Measurements from ENCODE around the gene SLC7A5.

SLC7A5 gene

DNA sequence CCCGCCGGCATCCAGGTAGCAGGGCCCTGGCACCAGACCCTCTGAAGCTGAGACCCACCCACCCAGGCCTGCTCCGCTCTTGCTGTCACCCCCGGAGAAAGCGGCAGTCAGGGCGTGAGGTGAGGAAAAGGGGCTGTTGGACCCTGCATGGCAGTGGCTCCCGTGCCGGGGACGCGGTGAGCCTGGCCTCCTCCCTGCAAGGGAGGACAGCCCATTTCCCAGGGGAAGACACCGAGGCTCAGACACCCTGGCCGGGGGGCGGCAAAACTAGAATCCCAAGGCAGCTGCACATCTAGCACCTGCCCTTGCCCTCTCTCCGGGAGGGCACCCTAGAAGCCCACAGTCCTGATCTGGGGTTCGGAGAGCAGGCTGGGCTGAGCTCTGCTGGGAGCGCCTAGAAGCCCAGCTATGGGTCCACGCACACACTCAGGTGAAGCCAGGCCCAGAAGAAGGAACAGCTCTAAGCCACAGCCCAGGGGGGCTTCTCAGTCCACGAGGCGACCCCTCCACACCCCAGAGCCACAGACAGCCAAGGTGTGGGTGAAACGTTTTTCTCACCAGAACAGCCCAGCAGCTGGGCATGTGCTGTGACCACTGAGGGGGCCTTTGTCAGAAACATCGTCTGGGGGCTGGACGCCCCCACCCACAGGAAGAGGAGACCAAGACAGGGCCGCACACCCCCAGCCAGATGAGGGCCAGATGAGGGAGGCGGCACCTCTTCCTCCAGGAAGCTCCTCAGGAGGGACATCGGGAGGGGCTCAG is 22.4 kb downstream of the SLC7A5 start:
- H3K9ac ChIP-seq (ENCODE audit: low read depth, low read length): no peak overlapping the region
- H3K9me3 ChIP-seq (ENCODE audit: control insufficient read depth, insufficient read depth, low read length): no peaks in the 10 kb centered on the region
- H3K4me3 ChIP-seq (ENCODE audit: low read depth, low read length): no peak overlapping the region
- H3K36me3 ChIP-seq (ENCODE audit: control insufficient read depth, insufficient read depth, low read length): peaks cover 37% of the 10 kb centered on the region
- no peaks in the 10 kb centered on the region for H3K27me3 ChIP-seq (ENCODE audit: control insufficient read depth, insufficient read depth, low read length)
- H3K4me1 ChIP-seq (ENCODE audit: control insufficient read depth, insufficient read depth, low read length): no peaks in the 10 kb centered on the region

GRCh38 chr16:87845807-87846619 is 23.3 kb downstream of the SLC7A5 start:
- no peaks in the 10 kb centered on the region for H3K4me1 ChIP-seq (ENCODE audit: control insufficient read depth, insufficient read depth, low read length)
- H3K9me3 ChIP-seq (ENCODE audit: control insufficient read depth, insufficient read depth, low read length): no peaks in the 10 kb centered on the region
- H3K36me3 ChIP-seq (ENCODE audit: control insufficient read depth, insufficient read depth, low read length): peaks cover 39% of the 10 kb centered on the region
- H3K4me3 ChIP-seq (ENCODE audit: low read depth, low read length): no peak overlapping the region
- no peaks in the 10 kb centered on the region for H3K27me3 ChIP-seq (ENCODE audit: control insufficient read depth, insufficient read depth, low read length)
- H3K9ac ChIP-seq (ENCODE audit: low read depth, low read length): no peak overlapping the region

GRCh38 chr16:87845213-87845612 is 24.1 kb downstream of the SLC7A5 start:
- peaks cover 32% of the 10 kb centered on the region for H3K36me3 ChIP-seq (ENCODE audit: control insufficient read depth, insufficient read depth, low read length)
- H3K4me1 ChIP-seq (ENCODE audit: control insufficient read depth, insufficient read depth, low read length): no peaks in the 10 kb centered on the region
- H3K27me3 ChIP-seq (ENCODE audit: control insufficient read depth, insufficient read depth, low read length): no peaks in the 10 kb centered on the region
- no peaks in the 10 kb centered on the region for H3K9me3 ChIP-seq (ENCODE audit: control insufficient read depth, insufficient read depth, low read length)
- H3K9ac ChIP-seq (ENCODE audit: low read depth, low read length): no peak overlapping the region
- H3K4me3 ChIP-seq (ENCODE audit: low read depth, low read length): no peak overlapping the region

DNA sequence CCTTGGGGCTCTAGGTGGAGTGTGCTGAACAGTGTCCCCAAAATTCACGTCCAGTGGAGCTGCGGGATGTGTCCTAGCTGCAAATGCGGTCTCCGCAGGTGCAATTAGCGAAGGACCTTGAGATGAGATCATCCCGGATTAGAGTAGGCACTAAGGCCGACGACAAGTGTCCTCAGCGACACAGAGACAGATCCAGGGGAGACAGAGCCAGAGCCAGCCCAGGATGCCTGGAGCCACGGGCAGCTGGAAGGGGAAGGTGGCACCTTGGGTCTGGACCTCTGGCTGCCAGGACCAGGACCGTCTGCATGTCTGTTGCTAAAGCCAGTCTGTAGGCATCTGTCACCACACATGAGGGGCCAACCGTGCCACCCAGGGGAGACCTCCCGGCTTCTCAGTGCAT is 24.5 kb downstream of the SLC7A5 start:
- Histone ChIP-seq H3K36me3 (ENCODE audit: control insufficient read depth, insufficient read depth, low read length) (peaks cover 33% of the 10 kb centered on the region), H3K9me3 (ENCODE audit: control insufficient read depth, insufficient read depth, low read length) (no peaks in the 10 kb centered on the region), H3K4me3 (ENCODE audit: low read depth, low read length) (no peak overlapping the region), H3K27me3 (ENCODE audit: control insufficient read depth, insufficient read depth, low read length) (no peaks in the 10 kb centered on the region), H3K4me1 (ENCODE audit: control insufficient read depth, insufficient read depth, low read length) (no peaks in the 10 kb centered on the region), H3K9ac (ENCODE audit: low read depth, low read length) (no peak overlapping the region)

GRCh38 chr16:87844120-87844733 is 25.1 kb downstream of the SLC7A5 start:
- H3K4me1 ChIP-seq (ENCODE audit: control insufficient read depth, insufficient read depth, low read length): no peaks in the 10 kb centered on the region
- no peaks in the 10 kb centered on the region for H3K27me3 ChIP-seq (ENCODE audit: control insufficient read depth, insufficient read depth, low read length)
- H3K9me3 ChIP-seq (ENCODE audit: control insufficient read depth, insufficient read depth, low read length): no peaks in the 10 kb centered on the region
- H3K9ac ChIP-seq (ENCODE audit: low read depth, low read length): no peak overlapping the region
- no peak overlapping the region for H3K4me3 ChIP-seq (ENCODE audit: low read depth, low read length)
- peaks cover 39% of the 10 kb centered on the region for H3K36me3 ChIP-seq (ENCODE audit: control insufficient read depth, insufficient read depth, low read length)

DNA sequence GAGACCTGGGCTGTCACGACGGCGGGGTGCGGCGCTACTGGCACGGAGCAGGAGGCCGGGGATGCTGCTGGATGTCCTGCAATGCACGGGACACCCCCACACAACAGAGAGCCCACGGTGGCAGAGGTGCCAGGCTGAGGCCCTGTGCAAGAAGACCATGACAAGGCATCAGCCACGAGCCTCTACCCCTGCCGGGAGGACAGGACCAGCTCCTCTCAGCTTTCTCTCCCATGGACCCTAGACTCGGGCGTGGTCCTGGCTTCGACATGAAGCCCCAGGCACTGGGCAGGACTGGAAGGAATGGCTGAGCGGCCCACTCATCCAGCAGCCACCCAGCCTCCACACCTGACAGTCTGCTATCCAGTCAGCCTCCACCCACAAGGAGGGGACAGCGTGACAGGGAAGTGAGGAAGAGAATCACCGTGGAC is 25.6 kb downstream of the SLC7A5 start:
- H3K4me1 ChIP-seq (ENCODE audit: control insufficient read depth, insufficient read depth, low read length): no peaks in the 10 kb centered on the region
- no peaks in the 10 kb centered on the region for H3K27me3 ChIP-seq (ENCODE audit: control insufficient read depth, insufficient read depth, low read length)
- no peak overlapping the region for H3K4me3 ChIP-seq (ENCODE audit: low read depth, low read length)
- H3K36me3 ChIP-seq (ENCODE audit: control insufficient read depth, insufficient read depth, low read length): peaks cover 40% of the 10 kb centered on the region
- no peaks in the 10 kb centered on the region for H3K9me3 ChIP-seq (ENCODE audit: control insufficient read depth, insufficient read depth, low read length)
- no peak overlapping the region for H3K9ac ChIP-seq (ENCODE audit: low read depth, low read length)

DNA sequence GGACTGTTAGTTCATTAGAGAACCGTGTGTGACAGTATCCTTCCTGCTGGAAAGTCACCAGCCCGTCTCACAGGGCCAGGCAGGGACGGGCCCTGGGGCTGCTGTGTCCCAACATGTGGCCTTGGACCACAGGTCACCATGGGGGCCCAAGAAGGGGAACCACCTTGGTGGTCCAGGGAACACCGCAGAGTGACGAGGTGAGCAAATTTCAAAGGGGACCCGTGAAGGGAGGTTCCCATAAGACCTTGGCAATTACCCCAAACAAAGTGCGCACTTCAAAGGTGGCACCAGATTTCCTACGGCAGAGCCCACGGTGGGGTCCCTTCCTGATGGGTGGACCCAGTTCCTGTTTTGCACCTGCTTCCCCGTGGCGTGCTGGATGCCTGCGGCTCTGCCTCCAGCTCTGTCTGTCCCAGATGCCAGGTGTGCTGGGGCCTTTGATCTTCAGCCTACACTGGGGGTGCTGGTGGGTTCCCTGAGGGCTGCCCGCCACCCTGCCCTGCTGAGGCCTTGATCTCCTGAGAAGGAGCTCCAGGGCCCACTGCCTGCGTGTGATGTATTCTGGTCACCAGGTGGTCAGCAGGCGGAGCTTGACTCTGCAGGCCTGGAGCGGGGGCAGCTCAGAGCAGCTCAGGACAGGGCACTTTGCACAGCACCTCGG is 27.0 kb downstream of the SLC7A5 start:
- Histone ChIP-seq H3K9ac (ENCODE audit: low read depth, low read length) (no peak overlapping the region), H3K4me1 (ENCODE audit: control insufficient read depth, insufficient read depth, low read length) (no peaks in the 10 kb centered on the region), H3K9me3 (ENCODE audit: control insufficient read depth, insufficient read depth, low read length) (no peaks in the 10 kb centered on the region)

GRCh38 chr16:87841340-87842208 is 27.7 kb downstream of the SLC7A5 start:
- H3K9me3 ChIP-seq (ENCODE audit: control insufficient read depth, insufficient read depth, low read length): no peaks in the 10 kb centered on the region
- H3K36me3 ChIP-seq (ENCODE audit: control insufficient read depth, insufficient read depth, low read length): peaks cover 55% of the 10 kb centered on the region
- H3K4me3 ChIP-seq (ENCODE audit: low read depth, low read length): no peak overlapping the region
- H3K4me1 ChIP-seq (ENCODE audit: control insufficient read depth, insufficient read depth, low read length): no peaks in the 10 kb centered on the region
- no peaks in the 10 kb centered on the region for H3K27me3 ChIP-seq (ENCODE audit: control insufficient read depth, insufficient read depth, low read length)
- H3K9ac ChIP-seq (ENCODE audit: low read depth, low read length): no peak overlapping the region

More for the DNA sequence above, 27.0 kb downstream of the SLC7A5 start:
- H3K4me3 ChIP-seq (ENCODE audit: low read depth, low read length): no peak overlapping the region
- H3K27me3 ChIP-seq (ENCODE audit: control insufficient read depth, insufficient read depth, low read length): no peaks in the 10 kb centered on the region
- peaks cover 49% of the 10 kb centered on the region for H3K36me3 ChIP-seq (ENCODE audit: control insufficient read depth, insufficient read depth, low read length)

- peaks cover 65% of the 10 kb centered on the region for H3K36me3 ChIP-seq (ENCODE audit: control insufficient read depth, insufficient read depth, low read length)
- no peaks in the 10 kb centered on the region for H3K9me3 ChIP-seq (ENCODE audit: control insufficient read depth, insufficient read depth, low read length)
- no peaks in the 10 kb centered on the region for H3K27me3 ChIP-seq (ENCODE audit: control insufficient read depth, insufficient read depth, low read length)
- H3K9ac ChIP-seq (ENCODE audit: low read depth, low read length): no peak overlapping the region
- H3K4me1 ChIP-seq (ENCODE audit: control insufficient read depth, insufficient read depth, low read length): no peaks in the 10 kb centered on the region
- H3K4me3 ChIP-seq (ENCODE audit: low read depth, low read length): no peak overlapping the region
Observed at GRCh38 chr16:87840271-87840978, 28.9 kb downstream of the SLC7A5 start.

DNA sequence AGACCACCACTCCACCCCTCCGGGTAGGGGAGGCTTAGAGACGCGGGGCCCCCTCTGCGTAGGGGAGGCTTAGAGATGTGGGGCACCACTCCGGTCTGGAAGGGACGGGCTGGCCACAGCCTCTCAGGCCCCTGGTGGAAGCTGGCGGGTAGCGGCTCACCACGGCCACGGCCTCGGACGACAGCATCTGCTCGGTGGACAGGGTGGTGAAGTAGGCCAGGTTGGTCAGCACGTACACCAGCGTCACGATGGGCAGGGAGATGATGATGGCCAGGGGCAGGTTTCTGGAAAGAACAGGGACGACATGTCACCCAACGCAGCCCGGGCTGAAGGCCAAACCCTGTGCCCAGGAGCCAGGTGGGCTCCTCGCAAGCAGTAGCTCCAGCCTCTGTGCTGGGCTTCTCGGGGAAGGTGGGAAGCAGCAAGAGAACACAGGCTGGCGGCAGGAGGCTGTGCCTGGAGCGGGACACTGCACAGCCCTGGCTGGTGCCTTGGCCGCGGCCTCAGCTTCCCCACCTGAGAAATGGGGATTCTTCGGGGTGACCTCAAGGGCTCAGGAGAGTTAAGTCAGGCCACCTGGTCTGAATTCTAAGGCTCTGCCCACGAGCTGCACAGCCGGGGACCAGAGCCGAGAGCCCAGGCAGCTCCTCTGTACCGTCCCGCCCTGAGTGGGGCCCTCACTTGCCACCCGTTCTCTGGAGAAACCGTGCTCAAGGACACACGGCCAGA is 29.6 kb downstream of the SLC7A5 start:
- Histone ChIP-seq H3K4me3 (ENCODE audit: low read depth, low read length) (no peak overlapping the region), H3K9me3 (ENCODE audit: control insufficient read depth, insufficient read depth, low read length) (no peaks in the 10 kb centered on the region), H3K36me3 (ENCODE audit: control insufficient read depth, insufficient read depth, low read length) (peaks cover 69% of the 10 kb centered on the region), H3K27me3 (ENCODE audit: control insufficient read depth, insufficient read depth, low read length) (no peaks in the 10 kb centered on the region), H3K9ac (ENCODE audit: low read depth, low read length) (no peak overlapping the region), H3K4me1 (ENCODE audit: control insufficient read depth, insufficient read depth, low read length) (no peaks in the 10 kb centered on the region)
